Neural cell (in vitro differentiated cells): ENCODE data around the gene NDUFA12. TPM values are rescaled to one million over a fixed set of nuclear protein-coding genes. Genes with fewer than 3 reads are reported as not detected.

Source experiments
- H2AFZ ChIP-seq: fragments of 200-600, 300-800 bp; sonication (generic), shearing (Covaris generic); 2 replicates; pipeline ENCODE4 v1.6.0; 2014; ENCODE audit warnings: low read depth, mild to moderate bottlenecking, antibody characterized with exemption, low read length, moderate library complexity
- H3F3A ChIP-seq: fragments of 200-600 bp; shearing (Covaris generic); 2 replicates; pipeline ENCODE4 v1.6.1; 2016; ENCODE audit warnings: mild to moderate bottlenecking, moderate library complexity, mixed read lengths, antibody characterized with exemption, low read length; ENCODE audit not compliant: insufficient read depth, poor library complexity, severe bottlenecking
- H3K27ac ChIP-seq: fragments of 200-600, 300-800 bp; sonication (generic), shearing (Covaris generic); 2 replicates; pipeline ENCODE4 v1.5.1; 2014; ENCODE audit warnings: mild to moderate bottlenecking, low read length, moderate library complexity
- H3K27me3 ChIP-seq: fragments of 300-800, 200-600 bp; sonication (generic), shearing (Covaris generic); 2 replicates; pipeline ENCODE4 v1.6.0; 2014; ENCODE audit warnings: mild to moderate bottlenecking, low read depth, low read length, moderate library complexity; ENCODE audit not compliant: insufficient read depth
- H3K36me3 ChIP-seq: fragments of 300-800, 200-600 bp; sonication (generic), shearing (Covaris generic); 2 replicates; pipeline ENCODE4 v1.5.1; 2014; ENCODE audit warnings: mild to moderate bottlenecking, antibody characterized with exemption, low read length, moderate library complexity; ENCODE audit not compliant: insufficient read depth
- H3K4me2 ChIP-seq: fragments of 300-800, 200-600 bp; sonication (generic), shearing (Covaris generic); 2 replicates; pipeline ENCODE4 v1.6.0; 2014; ENCODE audit warnings: mild to moderate bottlenecking, low read length
- H3K4me3 ChIP-seq: fragments of 300-800, 200-600 bp; sonication (generic), shearing (Covaris generic); 2 replicates; pipeline ENCODE4 v1.5.1; 2014; ENCODE audit warnings: mild to moderate bottlenecking, low read length, moderate library complexity
- H3K79me2 ChIP-seq: fragments of 200-600 bp; shearing (Covaris generic); replicated peaks from 2 replicates; pipeline ENCODE4 v1.6.0; 2014; ENCODE audit warnings: mild to moderate bottlenecking, low read length, moderate library complexity; ENCODE audit not compliant: insufficient read depth
- H3K9ac ChIP-seq: fragments of 300-800, 200-600 bp; sonication (generic), shearing (Covaris generic); 2 replicates; pipeline ENCODE4 v1.6.1; 2016; ENCODE audit warnings: mild to moderate bottlenecking, low read length, mixed read lengths
- H3K9me2 ChIP-seq: fragments of 200-600 bp; shearing (Covaris generic); 2 replicates; pipeline ENCODE4 v1.6.1; 2016; ENCODE audit warnings: mild to moderate bottlenecking, low read length, mixed read lengths; ENCODE audit not compliant: insufficient read depth
- H3K9me3 ChIP-seq: fragments of 200-600, 300-800 bp; sonication (generic), shearing (Covaris generic); 2 replicates; pipeline ENCODE4 v1.6.1; 2016; ENCODE audit warnings: mild to moderate bottlenecking, mixed run types, low read length, moderate library complexity, mixed read lengths
- H4K20me1 ChIP-seq: fragments of 200-600 bp; shearing (Covaris generic); 2 replicates; pipeline ENCODE4 v1.6.1; 2016; ENCODE audit warnings: mild to moderate bottlenecking, mixed run types; ENCODE audit not compliant: insufficient read depth
- EP300 ChIP-seq: fragments of 450-650 bp; conservative IDR thresholded peaks from 2 replicates; pipeline ENCODE4 v1.6.1; 2014; ENCODE audit warnings: antibody characterized with exemption, mild to moderate bottlenecking, moderate library complexity; ENCODE audit not compliant: poor library complexity, severe bottlenecking
- EZH2 ChIP-seq: fragments of 200-600, 300-800 bp; shearing (Covaris generic), sonication (generic); IDR thresholded peaks from 2 replicates; pipeline ENCODE4 v1.6.1; 2014; ENCODE audit warnings: antibody characterized with exemption, low read length, borderline replicate concordance, mild to moderate bottlenecking; ENCODE audit not compliant: insufficient read depth, poor library complexity, severe bottlenecking
- MXI1 ChIP-seq: fragments of 450-650 bp; conservative IDR thresholded peaks from 2 replicates; pipeline ENCODE4 v1.6.1; 2014; ENCODE audit warnings: antibody characterized with exemption, mild to moderate bottlenecking; ENCODE audit not compliant: poor library complexity, severe bottlenecking
- POLR2AphosphoS5 ChIP-seq: IDR thresholded peaks from 2 replicates; pipeline ENCODE4 v1.6.1; 2012
- RAD21 ChIP-seq: fragments of 450-650 bp; conservative IDR thresholded peaks from 2 replicates; pipeline ENCODE4 v1.6.1; 2014; ENCODE audit warnings: antibody characterized with exemption, mild to moderate bottlenecking, moderate library complexity
- REST ChIP-seq: IDR thresholded peaks from 2 replicates; pipeline ENCODE4 v1.6.1; 2012; ENCODE audit warnings: borderline replicate concordance
- SMC3 ChIP-seq: fragments of 450-650 bp; conservative IDR thresholded peaks from 2 replicates; pipeline ENCODE4 v1.6.1; 2014; ENCODE audit warnings: antibody characterized with exemption, mild to moderate bottlenecking, moderate library complexity; ENCODE audit not compliant: poor library complexity
- TAF1 ChIP-seq: IDR thresholded peaks from 2 replicates; pipeline ENCODE4 v1.6.1; 2012; ENCODE audit warnings: low read depth
- polyA plus RNA-seq: library from polyadenylated mRNA; depleted of rRNA; stranded (reverse); fragments of >200 nt; gene quantifications from 2 replicates; pipeline ENCODE4 v1.2.3, GENCODE V29; 2014
- TF ChIP-seq, protein P1 (sequence below): fragments of 450-650 bp; IDR thresholded peaks from 2 replicates; pipeline ENCODE4 v1.5.1; 2014; ENCODE audit warnings: antibody characterized with exemption, mild to moderate bottlenecking, moderate library complexity; ENCODE audit not compliant: poor library complexity, severe bottlenecking

Gene NDUFA12
- polyA plus RNA-seq, 1 donor from 2014 or later, result 357 TPM

- no peak for TF ChIP-seq EP300
- TF ChIP-seq MXI1, result no peak
- no peak for TF ChIP-seq POLR2AphosphoS5
Measured at GRCh38 chr12:94972795-94973194, 30.7 kb downstream of the NDUFA12 start (continued).

DNA sequence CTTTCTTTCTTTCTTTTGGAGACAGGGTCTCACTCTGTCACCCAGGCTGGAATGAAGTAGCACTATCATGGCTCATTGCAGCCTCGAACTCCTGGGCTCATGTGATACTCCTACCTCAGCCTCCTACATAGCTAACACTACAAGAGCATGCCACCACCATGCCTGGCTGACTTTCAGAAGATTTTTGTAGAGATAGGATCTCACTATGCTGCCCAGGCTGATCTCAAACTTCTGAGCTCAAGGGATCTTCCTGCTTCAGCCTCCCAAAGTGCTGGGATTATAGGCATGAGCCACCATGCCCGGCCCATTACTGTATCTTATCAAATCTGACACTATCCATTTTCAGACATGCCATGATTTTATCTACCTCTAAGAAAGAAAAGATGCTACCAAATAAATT lies 31.6 kb downstream of the NDUFA12 start:
- Histone ChIP-seq H3K79me2 (no peaks in the 10 kb centered on the region), H3K9me2 (no peaks in the 10 kb centered on the region), H3K9me3 (no peaks in the 10 kb centered on the region), H3K4me2 (no peak overlapping the region), H3K27ac (no peak overlapping the region), H3F3A (no peaks in the 10 kb centered on the region), H3K27me3 (no peaks in the 10 kb centered on the region), H4K20me1 (no peaks in the 10 kb centered on the region), H3K9ac (no peak overlapping the region), H3K4me3 (no peak overlapping the region), H3K36me3 (peaks cover 6% of the 10 kb centered on the region), H2AFZ (no peak overlapping the region)
- TF ChIP-seq EP300 (no peak), REST (no peak), TAF1 (no peak), RAD21 (no peak), POLR2AphosphoS5 (no peak), MXI1 (no peak), EZH2 (no peak), SMC3 (no peak)
- TF ChIP-seq, protein P1, sequence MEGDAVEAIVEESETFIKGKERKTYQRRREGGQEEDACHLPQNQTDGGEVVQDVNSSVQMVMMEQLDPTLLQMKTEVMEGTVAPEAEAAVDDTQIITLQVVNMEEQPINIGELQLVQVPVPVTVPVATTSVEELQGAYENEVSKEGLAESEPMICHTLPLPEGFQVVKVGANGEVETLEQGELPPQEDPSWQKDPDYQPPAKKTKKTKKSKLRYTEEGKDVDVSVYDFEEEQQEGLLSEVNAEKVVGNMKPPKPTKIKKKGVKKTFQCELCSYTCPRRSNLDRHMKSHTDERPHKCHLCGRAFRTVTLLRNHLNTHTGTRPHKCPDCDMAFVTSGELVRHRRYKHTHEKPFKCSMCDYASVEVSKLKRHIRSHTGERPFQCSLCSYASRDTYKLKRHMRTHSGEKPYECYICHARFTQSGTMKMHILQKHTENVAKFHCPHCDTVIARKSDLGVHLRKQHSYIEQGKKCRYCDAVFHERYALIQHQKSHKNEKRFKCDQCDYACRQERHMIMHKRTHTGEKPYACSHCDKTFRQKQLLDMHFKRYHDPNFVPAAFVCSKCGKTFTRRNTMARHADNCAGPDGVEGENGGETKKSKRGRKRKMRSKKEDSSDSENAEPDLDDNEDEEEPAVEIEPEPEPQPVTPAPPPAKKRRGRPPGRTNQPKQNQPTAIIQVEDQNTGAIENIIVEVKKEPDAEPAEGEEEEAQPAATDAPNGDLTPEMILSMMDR, result no peak

GRCh38 chr12:94970560-94970959 lies 32.9 kb downstream of the NDUFA12 start:
- Histone ChIP-seq H3K79me2 (no peaks in the 10 kb centered on the region), H3K27me3 (no peaks in the 10 kb centered on the region), H3F3A (no peaks in the 10 kb centered on the region), H4K20me1 (no peaks in the 10 kb centered on the region), H3K4me3 (no peak overlapping the region), H3K9me2 (no peaks in the 10 kb centered on the region), H2AFZ (no peak overlapping the region), H3K36me3 (peaks cover 6% of the 10 kb centered on the region), H3K9ac (no peak overlapping the region), H3K9me3 (no peaks in the 10 kb centered on the region), H3K4me2 (no peak overlapping the region), H3K27ac (no peak overlapping the region)
- no peak for TF ChIP-seq POLR2AphosphoS5
- no peak for TF ChIP-seq RAD21
- no peak for TF ChIP-seq REST
- TF ChIP-seq SMC3, result no peak
- no peak for TF ChIP-seq MXI1
- no peak for TF ChIP-seq EZH2
- no peak for TF ChIP-seq EP300
- no peak for TF ChIP-seq TAF1
- TF ChIP-seq, protein P1, result no peak
